Measurements from ENCODE around the gene PALMD. TPM values are rescaled to one million over a fixed set of nuclear protein-coding genes. Genes with fewer than 3 reads are reported as not detected.

Gene PALMD
- total RNA-seq, 1 experiment from 2014 or later = not detected

DNA sequence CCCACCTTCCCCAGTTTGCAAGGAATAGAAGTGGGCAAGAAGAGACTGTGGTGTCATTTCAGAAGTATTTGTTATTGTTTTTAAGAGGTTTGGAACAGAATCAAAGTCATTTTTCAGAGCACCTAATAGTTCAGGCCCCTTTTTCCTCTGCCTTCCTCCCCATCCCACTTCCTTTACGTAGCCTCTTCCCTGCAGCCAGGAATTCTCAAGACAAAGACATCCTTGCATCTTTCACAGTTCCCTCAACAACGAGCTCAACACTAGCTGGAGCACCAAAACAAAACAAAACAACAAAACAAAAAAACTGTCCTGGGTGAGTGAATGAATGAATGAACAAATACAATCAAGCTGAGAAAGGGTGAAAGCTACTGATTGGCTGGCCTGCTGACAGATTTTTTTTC, 7.0 kb downstream of the PALMD start:
- no peaks in the 10 kb centered on the region for H3K27me3 Mint-ChIP-seq (ENCODE audit: low read depth)
- H3K9me3 Mint-ChIP-seq = no peaks in the 10 kb centered on the region
- H3K27ac Mint-ChIP-seq = peak overlapping the region; percentile 17 to 84 (median 70); a peak in 5 of 7 replicates
- no peak overlapping the region for H3K18ac ChIP-seq (ENCODE audit: insufficient read length, low read depth, low read length)
- H3K4me3 Mint-ChIP-seq = no peak overlapping the region
- peak overlapping the region; percentile 14 for H2BK20ac ChIP-seq (ENCODE audit: low read depth, low read length, poor library complexity, severe bottlenecking)
- H3K56ac ChIP-seq (ENCODE audit: insufficient read length, low read depth, low read length) = no peak overlapping the region
- no peak overlapping the region for H3K14ac ChIP-seq (ENCODE audit: insufficient read depth, low read length)
- H3K4me2 ChIP-seq (ENCODE audit: insufficient read depth, insufficient read length, low read length) = no peak overlapping the region
- peaks cover 4% of the 10 kb centered on the region for H3K4me1 ChIP-seq (ENCODE audit: insufficient read depth, low read length)
- H2AK5ac ChIP-seq (ENCODE audit: insufficient read length, low read length) = no peak overlapping the region
- no peak overlapping the region for H4K5ac ChIP-seq (ENCODE audit: insufficient read length, low read depth, low read length)
- no peaks in the 10 kb centered on the region for H3K9me3 ChIP-seq (ENCODE audit: control insufficient read depth, low read depth, low read length)
- no peak for TF ChIP-seq CTCF (conservative IDR thresholded peaks at IDR 0.05)
- H2BK120ac ChIP-seq (ENCODE audit: low read depth, low read length, poor library complexity, severe bottlenecking) = no peak overlapping the region
- no peak for DNase-seq
- H3K79me1 ChIP-seq (ENCODE audit: insufficient read depth, low read depth, low read length, poor library complexity, severe bottlenecking) = no peaks in the 10 kb centered on the region
- no peaks in the 10 kb centered on the region for H3K27me3 ChIP-seq (ENCODE audit: insufficient read depth, low read length)
- H2BK12ac ChIP-seq (ENCODE audit: insufficient read length, low read depth, low read length) = no peak overlapping the region
- H2BK15ac ChIP-seq (ENCODE audit: low read depth, low read length) = no peak overlapping the region
- H4K8ac ChIP-seq (replicated peaks; ENCODE audit: insufficient read length, low read depth, low read length) = no peak overlapping the region
- H3K4me1 Mint-ChIP-seq = peaks cover 31 to 32% of the 10 kb centered on the region in 2 experiments
- no peaks in the 10 kb centered on the region for H4K20me1 ChIP-seq (ENCODE audit: control insufficient read depth, insufficient read depth, insufficient read length)
- H3K23me2 ChIP-seq (ENCODE audit: insufficient read length, low read depth, low read length, poor library complexity, severe bottlenecking) = no peaks in the 10 kb centered on the region
- H3K9ac ChIP-seq (ENCODE audit: extremely low read depth, insufficient read length, low read length) = no peak overlapping the region
- H2BK5ac ChIP-seq (ENCODE audit: insufficient read length, low read length) = no peak overlapping the region
- no peak overlapping the region for H3K23ac ChIP-seq (ENCODE audit: insufficient read length, low read depth, low read length)
- WGBS (ENCODE audit: extremely low coverage, insufficient read length, low lambda C conversion rate) = no CpG with 5 or more reads among the region's 2 CpGs
- no peak overlapping the region for H2AFZ ChIP-seq (ENCODE audit: low read length)
- H3K36me3 Mint-ChIP-seq (ENCODE audit: insufficient read depth in 1 of 3, low read depth in 3 of 3) = no peaks in the 10 kb centered on the region
- no peaks in the 10 kb centered on the region for H3K79me2 ChIP-seq (ENCODE audit: insufficient read depth, low read length)
- no peak overlapping the region for H3T11ph ChIP-seq (ENCODE audit: low read length)
- H3K4ac ChIP-seq (ENCODE audit: low read depth, low read length) = no peak overlapping the region
- H3K27ac ChIP-seq (ENCODE audit: insufficient read length, low read depth, low read length) = no peak overlapping the region
- no peak overlapping the region for H4K91ac ChIP-seq (ENCODE audit: insufficient read length, low read depth, low read length)

Measured in H9 (cell line).